NCI-H2171 treated with DMSO at 0.1 percent for 48 hours (cell line): ENCODE results near the gene HHAT.
A peak's percentile ranks its signal among the peaks of the same experiment; 100 is the strongest.

ENCODE experiments used
- DNase-seq: peaks from one replicate; lab custom pipeline; 2025; lab: John Stamatoyannopoulos, UW

HHAT gene

DNA sequence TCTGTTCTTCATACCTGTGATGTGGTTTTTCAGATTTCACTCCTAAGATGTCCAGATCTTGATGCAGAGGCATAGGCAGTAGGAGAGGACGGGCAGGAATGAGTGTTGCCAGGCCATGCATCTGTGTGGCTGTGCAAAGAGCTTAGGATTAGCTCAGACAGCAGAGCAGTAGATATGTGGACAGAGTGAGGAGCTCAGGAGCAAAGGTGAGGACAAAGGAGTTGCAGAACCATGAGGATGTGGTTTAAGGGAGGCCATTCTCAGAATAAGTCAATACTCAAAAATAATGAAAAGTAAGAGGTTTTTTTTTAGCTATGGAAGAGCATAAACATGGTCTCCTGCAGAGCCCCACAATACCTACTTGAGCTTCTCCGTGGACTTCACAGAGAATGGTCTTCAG lies 158.3 kb downstream of the HHAT start:
- DNase-seq, result no peak

DNA sequence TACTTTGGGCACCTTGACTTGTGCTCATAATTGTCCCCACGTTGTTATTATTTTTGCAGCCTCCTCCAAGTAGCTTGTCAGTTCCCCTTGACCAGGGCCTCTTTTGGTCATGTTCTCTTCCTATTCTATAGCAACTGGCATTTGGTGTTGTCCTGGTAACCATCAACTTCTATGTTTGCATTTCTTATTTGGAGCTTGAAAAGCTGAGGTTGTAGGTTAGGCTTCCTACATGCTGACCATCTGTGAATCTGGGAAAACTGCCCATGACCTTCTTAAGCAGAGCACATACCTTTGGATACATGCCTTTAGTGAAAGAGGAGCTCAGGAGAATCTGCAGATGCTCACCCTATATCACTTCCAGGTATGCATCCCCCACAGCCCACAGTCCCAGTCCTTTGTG lies 160.8 kb downstream of the HHAT start:
- DNase-seq, result no peak

DNA sequence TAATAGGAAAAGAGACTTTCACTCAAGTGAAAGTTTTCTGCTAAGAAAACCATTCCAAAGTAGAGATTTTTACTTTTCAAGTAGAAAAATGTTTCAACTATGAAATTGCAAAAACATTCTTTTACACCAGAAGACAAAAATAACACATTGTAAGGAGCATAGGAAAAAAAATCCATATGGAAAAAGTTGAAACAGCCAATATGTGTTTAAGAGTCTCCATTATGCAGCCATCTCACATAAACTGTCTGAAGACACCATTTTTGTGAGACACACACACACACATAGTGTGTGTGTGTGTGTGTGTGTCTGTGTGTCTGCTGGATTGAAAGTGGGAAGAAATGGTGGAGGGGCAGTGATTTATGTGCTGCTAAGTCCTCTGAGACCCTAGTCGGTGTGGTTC lies 162.1 kb downstream of the HHAT start:
- DNase-seq, result no peak

- DNase-seq, result no peak
Measured at GRCh38 chr1:210496063-210496462, 167.4 kb downstream of the HHAT start.

DNA sequence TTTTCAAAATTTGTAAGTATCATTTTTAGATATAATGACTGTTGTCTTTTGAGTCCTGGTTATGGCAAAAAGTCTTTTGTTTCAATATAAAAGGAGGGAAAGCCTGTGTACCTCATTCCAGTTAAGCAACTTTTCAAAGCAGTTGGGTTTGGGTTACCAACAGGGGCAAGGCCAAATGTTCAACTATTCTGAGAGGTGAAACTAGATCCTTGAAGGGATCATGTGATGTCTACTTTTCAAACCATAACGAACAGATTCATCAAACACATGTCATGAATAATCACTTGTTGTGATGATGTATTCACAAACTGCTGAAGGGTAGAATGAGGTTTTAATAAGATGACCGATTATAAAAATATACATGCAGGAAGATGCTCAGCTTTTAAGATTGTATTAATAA lies 171.3 kb downstream of the HHAT start:
- peak; percentile 90 for DNase-seq

DNA sequence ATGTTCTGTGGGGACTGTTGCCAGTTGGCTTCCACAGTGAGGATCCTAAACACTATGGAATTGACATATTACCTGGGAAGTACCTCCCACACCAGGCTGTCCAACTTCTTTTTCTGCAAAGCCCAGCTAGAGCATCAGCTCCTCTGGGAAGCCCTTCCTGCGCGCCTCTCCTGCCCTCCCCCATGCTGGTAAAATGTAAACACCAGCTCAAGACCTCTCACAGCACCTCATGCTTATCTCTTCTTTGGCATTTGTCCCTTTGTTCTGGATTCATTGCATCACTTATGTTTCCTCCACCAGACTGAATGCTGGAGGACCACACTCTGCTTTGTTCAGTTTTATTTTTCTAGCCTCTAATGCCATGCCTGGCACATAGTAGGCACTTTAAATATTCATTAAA lies 172.1 kb downstream of the HHAT start:
- peak; percentile 59 for DNase-seq

DNA sequence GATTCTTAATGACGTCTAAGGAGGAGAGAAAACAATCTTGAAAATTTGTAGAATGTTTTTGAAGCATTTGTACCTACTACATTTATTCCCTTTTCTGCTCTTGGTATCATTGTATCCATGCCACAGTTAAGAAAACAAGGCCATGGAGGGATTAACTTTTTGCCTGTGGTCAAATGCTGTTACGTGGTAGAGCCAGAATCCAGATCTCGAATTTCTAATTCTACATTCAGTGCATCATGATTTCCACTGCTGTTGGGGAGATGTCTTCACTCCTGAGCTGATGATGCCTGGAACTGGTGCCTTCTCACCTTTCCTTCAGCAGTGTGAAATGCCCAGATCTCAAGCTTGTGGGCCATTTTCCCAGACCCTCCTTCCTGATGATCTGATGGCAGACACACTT lies 175.6 kb downstream of the HHAT start:
- DNase-seq, result no peak

- DNase-seq, result peak; percentile 16
Measured at GRCh38 chr1:210505601-210506496, 177.1 kb downstream of the HHAT start.

DNA sequence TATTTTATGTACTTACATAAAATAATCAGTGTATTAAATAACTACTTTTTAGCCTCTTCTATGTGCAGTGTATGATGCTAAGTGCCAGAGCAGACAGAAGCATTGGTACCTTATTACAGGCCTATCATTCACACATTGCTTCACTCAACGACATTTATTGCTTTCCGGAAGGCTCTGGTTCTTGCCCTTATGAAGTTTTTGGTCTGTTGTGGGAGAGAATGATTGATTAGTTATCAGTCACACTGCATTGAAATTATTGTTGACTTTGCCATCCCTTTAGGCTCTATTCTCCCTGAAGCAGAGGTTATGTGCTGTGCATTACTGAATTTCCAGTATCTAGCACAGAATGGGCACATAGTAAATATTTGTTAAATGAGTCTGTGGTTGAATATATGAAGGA lies 178.0 kb downstream of the HHAT start:
- DNase-seq, result no peak

DNA sequence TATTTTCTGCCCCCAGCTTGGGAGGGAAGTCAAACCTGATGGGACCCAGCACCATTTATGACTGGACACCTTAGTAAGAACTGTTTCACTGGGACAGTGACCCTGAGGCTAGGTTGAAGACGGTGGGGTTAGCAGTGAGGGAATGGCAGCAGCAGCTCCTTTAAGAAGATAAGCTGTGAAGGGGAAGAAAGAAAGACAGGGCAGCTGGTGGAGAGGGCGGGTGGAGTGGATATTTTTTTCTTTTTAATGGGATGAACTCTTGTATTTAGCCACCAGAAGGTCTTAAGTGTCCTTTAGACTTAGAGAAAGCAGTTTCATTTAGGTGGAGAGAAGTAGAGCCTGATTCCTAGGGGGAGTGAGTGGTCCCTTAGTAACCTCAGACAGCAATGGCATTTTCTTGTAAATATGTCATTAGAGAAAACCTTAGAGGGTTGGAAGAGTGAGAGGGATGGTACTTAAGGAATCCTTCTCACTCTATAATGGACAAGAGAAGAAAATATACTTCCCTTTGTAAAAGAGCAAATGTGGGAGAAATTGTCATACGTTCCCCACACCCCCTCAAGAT lies 187.5 kb downstream of the HHAT start:
- DNase-seq, result no peak

DNA sequence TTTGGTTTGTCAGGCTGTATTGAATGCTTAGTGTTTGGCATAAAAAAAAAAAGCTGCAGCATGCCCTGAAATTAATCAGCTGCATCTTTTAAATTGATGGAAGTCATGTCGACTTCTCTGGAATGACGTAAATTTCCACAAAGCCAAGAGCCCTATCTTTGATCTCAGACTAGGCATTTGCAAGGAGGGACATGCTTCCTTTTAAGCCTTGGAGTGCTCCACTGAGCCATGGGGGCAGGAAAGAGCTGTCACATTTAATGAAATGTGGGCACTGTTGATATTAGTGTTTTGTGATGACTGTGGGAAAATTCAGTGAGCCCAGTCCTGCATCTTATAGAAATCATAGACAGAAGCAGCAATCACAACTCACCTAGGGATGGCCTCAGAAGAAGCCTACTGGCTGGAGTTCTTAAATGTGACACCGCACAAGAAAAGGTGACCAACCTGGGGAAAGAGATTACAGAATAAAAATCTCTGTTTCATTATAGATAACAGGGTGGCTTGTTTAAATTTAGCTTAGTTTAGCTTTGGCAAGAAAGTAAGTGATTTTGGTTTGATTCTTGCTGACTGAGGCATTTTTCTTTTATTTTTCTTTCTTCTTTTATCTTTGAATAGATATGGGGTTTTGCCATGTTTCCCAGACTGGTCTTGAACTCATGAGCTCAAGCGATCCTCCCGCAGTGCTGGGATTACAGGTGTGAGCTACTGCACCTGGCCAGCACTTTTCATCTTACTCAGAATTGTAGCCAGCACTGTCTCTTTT lies 188.2 kb downstream of the HHAT start:
- DNase-seq, result no peak

GRCh38 chr1:210523830-210524229 lies 195.1 kb downstream of the HHAT start:
- no peak for DNase-seq

DNA sequence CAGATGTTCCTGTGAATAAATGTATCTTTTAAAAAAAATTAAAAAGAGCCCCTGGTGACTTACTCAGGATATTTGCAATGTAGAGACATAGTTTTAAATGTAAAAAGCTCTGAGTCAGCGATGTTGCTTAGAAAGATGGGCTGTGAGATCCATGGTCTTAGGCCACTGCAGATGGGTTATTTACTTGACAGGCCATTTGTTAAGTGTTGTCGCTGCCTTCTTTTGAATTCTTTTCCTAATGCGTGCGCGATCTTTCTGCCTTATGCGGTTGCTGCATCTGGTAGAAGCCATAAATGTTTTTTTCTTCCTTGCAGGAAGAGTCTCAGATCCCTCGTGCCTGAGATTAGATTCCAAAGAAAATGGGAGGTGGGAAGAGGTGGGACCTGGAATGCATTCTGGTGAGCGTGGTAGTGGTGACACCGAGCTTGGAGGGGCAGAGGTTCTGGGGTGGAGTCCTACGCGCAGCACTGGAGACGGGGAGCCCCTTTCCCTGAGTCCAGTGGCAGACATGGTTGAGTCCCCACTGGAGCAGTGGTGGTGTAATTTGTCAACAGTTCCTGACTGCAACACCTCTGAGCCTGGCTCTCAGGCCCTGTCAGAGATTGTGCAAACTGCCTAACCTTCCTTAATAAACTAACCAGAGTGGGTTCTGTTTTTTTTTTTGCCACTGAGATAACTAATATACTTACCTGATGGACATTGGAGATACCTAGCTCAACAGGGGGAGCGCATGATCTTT lies 197.2 kb downstream of the HHAT start:
- DNase-seq, result no peak

GRCh38 chr1:210527091-210527490 lies 198.4 kb downstream of the HHAT start:
- DNase-seq, result no peak

DNA sequence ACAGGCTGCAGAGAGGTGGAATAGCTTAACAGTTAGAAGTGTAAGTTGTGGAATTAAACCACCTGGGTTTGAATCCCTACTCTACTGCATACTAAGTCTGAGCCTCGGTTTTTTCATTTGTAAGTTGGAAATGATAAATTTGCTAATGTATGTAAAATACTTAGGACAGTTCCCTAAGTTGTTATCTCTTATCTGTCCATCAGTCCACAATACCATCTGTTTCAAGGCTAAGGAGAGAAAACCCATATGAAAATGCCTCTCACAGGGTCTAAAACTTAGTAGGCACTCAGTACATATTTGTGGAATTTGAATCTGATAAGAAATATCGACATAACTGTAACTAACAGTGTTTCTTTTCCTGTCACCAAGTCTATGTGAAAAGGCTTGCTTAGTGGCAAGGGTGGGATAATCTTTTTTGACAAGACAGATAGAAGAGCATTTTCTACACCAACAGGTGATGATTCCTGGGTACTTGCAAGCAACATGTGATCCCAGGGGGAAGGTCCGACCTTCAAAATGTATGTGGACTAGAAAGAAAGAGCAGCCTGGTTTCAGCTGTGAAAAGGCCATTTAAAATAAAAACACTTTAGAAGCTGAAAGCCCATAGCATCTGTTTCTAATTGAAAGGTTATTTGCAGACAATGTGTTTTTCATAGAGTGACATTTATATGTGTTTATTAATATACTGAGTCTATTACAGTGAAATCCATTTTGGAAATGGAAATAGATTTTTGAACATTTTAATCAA lies 202.9 kb downstream of the HHAT start:
- peak; percentile 15 for DNase-seq

DNA sequence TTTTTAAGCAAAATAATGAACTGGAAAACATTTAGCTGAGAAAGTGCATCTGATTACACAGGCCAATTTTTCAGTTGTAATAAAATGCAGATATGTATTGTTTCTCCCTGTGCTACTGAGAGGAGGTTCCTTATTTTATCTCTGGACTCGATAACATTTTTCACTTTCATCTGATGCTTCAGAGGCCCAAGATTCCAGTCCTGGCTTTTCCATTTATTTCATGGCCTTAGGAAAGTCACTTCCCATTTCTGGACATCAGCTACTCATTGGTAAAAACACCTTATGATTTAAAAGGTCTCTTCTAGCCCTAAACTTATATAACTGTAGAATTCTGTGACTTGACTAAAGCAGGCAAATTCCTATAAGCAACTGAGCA lies 203.5 kb downstream of the HHAT start:
- DNase-seq, result no peak

DNA sequence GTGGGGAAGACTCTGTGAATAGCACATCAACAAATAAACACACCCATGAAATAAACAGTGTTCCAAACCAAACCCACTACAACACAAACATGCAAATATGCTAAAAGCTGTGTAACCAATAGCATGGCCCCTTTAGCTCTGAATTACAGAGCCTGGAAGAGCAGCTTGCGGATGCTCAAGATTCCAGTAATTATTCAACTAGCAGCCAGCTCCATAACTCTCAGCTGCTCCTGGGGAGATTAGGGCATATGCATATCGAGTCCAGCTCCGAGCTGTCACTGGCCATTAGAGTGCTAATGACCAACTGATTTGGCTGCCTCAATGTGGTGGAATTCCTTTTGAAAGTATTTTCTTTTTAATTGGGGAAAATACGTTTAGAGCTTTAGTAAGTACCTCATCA lies 207.1 kb downstream of the HHAT start:
- no peak for DNase-seq

DNA sequence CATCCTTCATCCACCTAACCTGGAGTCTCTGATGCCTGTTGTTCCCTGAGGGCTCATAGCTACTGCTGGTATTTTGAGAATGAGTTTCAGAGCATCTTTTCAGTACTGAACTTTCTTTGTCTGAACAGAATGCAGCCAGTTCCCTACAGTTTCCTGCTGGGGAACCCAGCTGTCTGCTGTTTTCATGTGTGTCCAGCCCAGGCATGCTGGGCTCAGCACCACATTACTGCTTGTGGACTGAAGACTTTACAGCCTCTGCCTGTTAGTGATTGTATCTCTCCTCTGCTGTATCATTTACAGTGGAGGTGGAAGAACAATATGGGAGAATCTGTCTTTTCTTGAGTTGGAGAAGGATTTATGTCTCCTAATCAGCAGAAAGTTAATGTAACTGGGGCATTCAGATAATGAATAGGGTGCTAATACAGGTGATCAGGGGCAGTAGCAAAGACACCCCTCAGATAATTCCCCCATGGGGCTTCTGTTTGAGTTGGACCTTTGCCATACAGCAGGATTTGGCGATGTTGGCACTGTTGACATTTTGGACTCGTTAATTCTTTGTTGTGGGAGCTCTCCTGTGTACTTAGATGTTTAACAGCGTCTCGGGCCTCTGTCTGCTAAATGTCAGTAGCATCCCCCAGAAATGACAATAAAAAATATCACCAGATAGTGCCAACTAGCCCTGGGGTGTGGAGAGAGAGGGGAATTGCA lies 207.7 kb downstream of the HHAT start:
- DNase-seq, result peak; percentile 49

- no peak for DNase-seq
Measured at GRCh38 chr1:210540288-210540687, 211.6 kb downstream of the HHAT start.

GRCh38 chr1:210541680-210542358 lies 213.1 kb downstream of the HHAT start:
- DNase-seq, result no peak
